ENCODE measurements around the gene JPH3. TPM values are rescaled to one million over a fixed set of nuclear protein-coding genes. Genes with fewer than 3 reads are reported as not detected.

The JPH3 gene
- total RNA-seq, 1 experiment from 2014 or later: 32.7 TPM

DNA sequence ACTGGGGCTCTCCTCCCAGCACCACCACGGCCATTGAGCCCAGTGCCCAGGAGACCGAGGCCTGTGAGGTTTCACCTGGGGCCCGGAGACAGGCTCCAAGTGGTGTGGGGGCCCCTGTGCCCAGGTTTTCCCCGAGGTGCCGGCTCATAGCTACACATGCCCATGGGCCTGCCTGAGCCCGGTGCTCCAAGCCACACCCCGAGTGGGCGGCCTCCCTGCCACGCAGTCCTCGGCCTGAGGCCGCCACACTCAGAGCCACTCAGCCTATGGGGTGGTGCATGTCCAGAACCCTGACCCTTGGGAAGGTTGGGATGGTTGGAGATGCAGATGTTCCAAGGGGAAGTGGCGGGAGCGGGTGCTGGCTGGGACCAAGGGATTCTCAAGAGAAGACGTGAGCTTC, 24.1 kb downstream of the JPH3 start:
- H3K36me3 Mint-ChIP-seq (ENCODE audit: insufficient read depth in 1 of 3, low read depth in 3 of 3): peaks cover 0 to 2% (median 0%) of the 10 kb centered on the region in 3 experiments; a peak in 3 of 7 replicates
- Histone ChIP-seq H4K20me1 (ENCODE audit: control insufficient read depth, insufficient read depth, insufficient read length) (no peaks in the 10 kb centered on the region), H2BK20ac (ENCODE audit: low read depth, low read length, poor library complexity, severe bottlenecking) (no peak overlapping the region), H3K4ac (ENCODE audit: low read depth, low read length) (no peak overlapping the region), H4K8ac (replicated peaks; ENCODE audit: insufficient read length, low read depth, low read length) (no peak overlapping the region), H3K4me2 (ENCODE audit: insufficient read depth, insufficient read length, low read length) (no peak overlapping the region), H3K4me1 (ENCODE audit: insufficient read depth, low read length) (no peaks in the 10 kb centered on the region), H3K23me2 (ENCODE audit: insufficient read length, low read depth, low read length, poor library complexity, severe bottlenecking) (no peaks in the 10 kb centered on the region), H2AFZ (ENCODE audit: low read length) (no peak overlapping the region), H3K79me1 (ENCODE audit: insufficient read depth, low read depth, low read length, poor library complexity, severe bottlenecking) (no peaks in the 10 kb centered on the region), H2AK5ac (ENCODE audit: insufficient read length, low read length) (no peak overlapping the region), H3K27ac (ENCODE audit: insufficient read length, low read depth, low read length) (no peak overlapping the region), H4K5ac (ENCODE audit: insufficient read length, low read depth, low read length) (no peak overlapping the region), H3K9me3 (ENCODE audit: control insufficient read depth, low read depth, low read length) (no peaks in the 10 kb centered on the region), H3K14ac (ENCODE audit: insufficient read depth, low read length) (no peak overlapping the region; the same call in 1 of the 2 replicates), H3K18ac (ENCODE audit: insufficient read length, low read depth, low read length) (no peak overlapping the region), H4K91ac (ENCODE audit: insufficient read length, low read depth, low read length) (no peak overlapping the region), H2BK12ac (ENCODE audit: insufficient read length, low read depth, low read length) (no peak overlapping the region), H3K23ac (ENCODE audit: insufficient read length, low read depth, low read length) (no peak overlapping the region), H2BK120ac (ENCODE audit: low read depth, low read length, poor library complexity, severe bottlenecking) (no peak overlapping the region), H3K9ac (ENCODE audit: extremely low read depth, insufficient read length, low read length) (no peak overlapping the region), H2BK15ac (ENCODE audit: low read depth, low read length) (no peak overlapping the region), H2BK5ac (ENCODE audit: insufficient read length, low read length) (no peak overlapping the region), H3K79me2 (ENCODE audit: insufficient read depth, low read length) (no peaks in the 10 kb centered on the region), H3T11ph (ENCODE audit: low read length) (no peak overlapping the region), H3K27me3 (ENCODE audit: insufficient read depth, low read length) (no peaks in the 10 kb centered on the region), H3K56ac (ENCODE audit: insufficient read length, low read depth, low read length) (no peak overlapping the region)
- peaks cover 5 to 8% of the 10 kb centered on the region in 2 experiments; a peak in 4 of 5 replicates for H3K9me3 Mint-ChIP-seq
- TF ChIP-seq, protein P1, sequence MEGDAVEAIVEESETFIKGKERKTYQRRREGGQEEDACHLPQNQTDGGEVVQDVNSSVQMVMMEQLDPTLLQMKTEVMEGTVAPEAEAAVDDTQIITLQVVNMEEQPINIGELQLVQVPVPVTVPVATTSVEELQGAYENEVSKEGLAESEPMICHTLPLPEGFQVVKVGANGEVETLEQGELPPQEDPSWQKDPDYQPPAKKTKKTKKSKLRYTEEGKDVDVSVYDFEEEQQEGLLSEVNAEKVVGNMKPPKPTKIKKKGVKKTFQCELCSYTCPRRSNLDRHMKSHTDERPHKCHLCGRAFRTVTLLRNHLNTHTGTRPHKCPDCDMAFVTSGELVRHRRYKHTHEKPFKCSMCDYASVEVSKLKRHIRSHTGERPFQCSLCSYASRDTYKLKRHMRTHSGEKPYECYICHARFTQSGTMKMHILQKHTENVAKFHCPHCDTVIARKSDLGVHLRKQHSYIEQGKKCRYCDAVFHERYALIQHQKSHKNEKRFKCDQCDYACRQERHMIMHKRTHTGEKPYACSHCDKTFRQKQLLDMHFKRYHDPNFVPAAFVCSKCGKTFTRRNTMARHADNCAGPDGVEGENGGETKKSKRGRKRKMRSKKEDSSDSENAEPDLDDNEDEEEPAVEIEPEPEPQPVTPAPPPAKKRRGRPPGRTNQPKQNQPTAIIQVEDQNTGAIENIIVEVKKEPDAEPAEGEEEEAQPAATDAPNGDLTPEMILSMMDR (conservative IDR thresholded peaks at IDR 0.05): no peak
- H3K4me1 Mint-ChIP-seq: peaks cover 1 to 27% of the 10 kb centered on the region in 2 experiments; a peak in 2 of 4 replicates
- no CpG with 5 or more reads among the region's 14 CpGs for WGBS (ENCODE audit: extremely low coverage, insufficient read length, low lambda C conversion rate)
- DNase-seq: no peak
- no peak overlapping the region for H3K27ac Mint-ChIP-seq
- H3K4me3 Mint-ChIP-seq: no peak overlapping the region
- H3K27me3 Mint-ChIP-seq (ENCODE audit: low read depth): no peaks in the 10 kb centered on the region; the same call in 1 of the 2 replicates

All from H9 (cell line).